ENCODE data around the gene SH3GL3. TPM values are rescaled to one million over a fixed set of nuclear protein-coding genes. Genes with fewer than 3 reads are reported as not detected.

SH3GL3 gene
- polyA plus RNA-seq, 2 donors: 3.3 to 8.3 TPM

DNA sequence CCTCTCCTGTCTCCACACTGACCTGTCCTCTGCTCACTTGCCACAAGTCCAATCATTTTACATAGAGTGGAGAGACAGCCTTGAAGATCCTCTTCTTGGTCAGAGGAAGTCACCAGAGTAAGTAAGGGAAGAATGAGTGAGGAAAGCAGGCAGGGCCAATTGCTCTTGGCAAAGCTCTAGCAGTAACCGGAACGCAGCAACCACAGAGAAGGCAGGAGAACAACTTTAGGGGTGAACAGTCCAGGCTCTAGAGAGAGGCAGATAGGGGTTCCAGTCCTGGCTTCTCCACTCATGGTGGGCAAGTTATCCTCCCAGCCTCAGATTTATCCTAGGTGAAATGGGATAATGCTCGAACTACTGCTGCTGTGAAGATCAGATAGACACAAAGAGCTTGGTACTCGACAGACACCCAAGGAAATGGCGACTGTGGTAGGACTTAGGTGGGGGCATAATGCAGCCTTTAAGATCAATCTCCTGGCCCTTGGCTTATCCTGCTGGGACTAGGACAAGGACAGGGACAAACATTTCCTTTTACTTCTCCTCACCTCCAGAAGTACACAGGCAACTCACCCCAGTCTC is 205.6 kb downstream of the SH3GL3 start:
- no peaks in the 10 kb centered on the region for H3K36me3 ChIP-seq (ENCODE audit: control insufficient read depth in 2 of 2, insufficient read depth in 2 of 2, low read length in 1 of 2)
- WGBS, 2 donors: 86 to 89% methylated on average over 5 of the region's 5 CpGs
- peaks cover 0 to 7% of the 10 kb centered on the region in 2 donors for H3K4me1 ChIP-seq (ENCODE audit: control insufficient read depth in 2 of 2, insufficient read depth in 2 of 2, low read length in 1 of 2)
- H3K9me3 ChIP-seq (ENCODE audit: control insufficient read depth in 2 of 2, insufficient read depth in 1 of 2, low read depth in 1 of 2, low read length in 1 of 2): no peaks in the 10 kb centered on the region
- no peak overlapping the region for H3K4me3 ChIP-seq (ENCODE audit: low read depth in 1 of 2, low read length in 2 of 2)
- no peak overlapping the region for H3K27ac ChIP-seq (ENCODE audit: low read depth in 2 of 2, low read length in 1 of 2)
- H3K27me3 ChIP-seq (ENCODE audit: control insufficient read depth in 1 of 2, insufficient read depth in 2 of 2, low read length in 2 of 2): no peaks in the 10 kb centered on the region

DNA sequence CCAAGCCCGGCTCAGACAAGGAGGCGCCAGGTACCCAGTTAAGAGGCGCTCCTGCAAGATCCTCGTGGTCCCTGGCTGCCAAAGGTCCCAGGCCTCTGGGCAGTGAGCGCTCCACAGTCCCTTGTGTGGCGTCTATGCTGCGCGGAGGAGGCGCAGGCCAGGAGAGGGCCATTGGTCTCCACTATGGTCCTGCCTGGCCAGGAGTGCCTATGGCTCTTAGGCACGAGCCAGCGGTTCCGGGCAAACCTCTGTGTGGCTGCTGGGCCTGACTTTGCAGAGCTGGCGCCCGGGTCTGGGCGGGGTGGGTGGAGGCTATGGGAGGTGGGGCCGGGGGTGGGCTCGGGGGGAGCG is 206.1 kb downstream of the SH3GL3 start:
- 28 to 40% methylated on average over 14 to 18 of the region's 18 CpGs for WGBS, 2 donors
- no peak overlapping the region for H3K27ac ChIP-seq (ENCODE audit: low read depth in 2 of 2, low read length in 1 of 2)
- peaks cover 0 to 7% of the 10 kb centered on the region in 2 donors for H3K4me1 ChIP-seq (ENCODE audit: control insufficient read depth in 2 of 2, insufficient read depth in 2 of 2, low read length in 1 of 2)
- no peaks in the 10 kb centered on the region for H3K27me3 ChIP-seq (ENCODE audit: control insufficient read depth in 1 of 2, insufficient read depth in 2 of 2, low read length in 2 of 2)
- H3K36me3 ChIP-seq (ENCODE audit: control insufficient read depth in 2 of 2, insufficient read depth in 2 of 2, low read length in 1 of 2): no peaks in the 10 kb centered on the region
- peak overlapping the region in 1 of 2 donors; percentile 36 for H3K4me3 ChIP-seq (ENCODE audit: low read depth in 1 of 2, low read length in 2 of 2)
- H3K9me3 ChIP-seq (ENCODE audit: control insufficient read depth in 2 of 2, insufficient read depth in 1 of 2, low read depth in 1 of 2, low read length in 1 of 2): no peaks in the 10 kb centered on the region

DNA sequence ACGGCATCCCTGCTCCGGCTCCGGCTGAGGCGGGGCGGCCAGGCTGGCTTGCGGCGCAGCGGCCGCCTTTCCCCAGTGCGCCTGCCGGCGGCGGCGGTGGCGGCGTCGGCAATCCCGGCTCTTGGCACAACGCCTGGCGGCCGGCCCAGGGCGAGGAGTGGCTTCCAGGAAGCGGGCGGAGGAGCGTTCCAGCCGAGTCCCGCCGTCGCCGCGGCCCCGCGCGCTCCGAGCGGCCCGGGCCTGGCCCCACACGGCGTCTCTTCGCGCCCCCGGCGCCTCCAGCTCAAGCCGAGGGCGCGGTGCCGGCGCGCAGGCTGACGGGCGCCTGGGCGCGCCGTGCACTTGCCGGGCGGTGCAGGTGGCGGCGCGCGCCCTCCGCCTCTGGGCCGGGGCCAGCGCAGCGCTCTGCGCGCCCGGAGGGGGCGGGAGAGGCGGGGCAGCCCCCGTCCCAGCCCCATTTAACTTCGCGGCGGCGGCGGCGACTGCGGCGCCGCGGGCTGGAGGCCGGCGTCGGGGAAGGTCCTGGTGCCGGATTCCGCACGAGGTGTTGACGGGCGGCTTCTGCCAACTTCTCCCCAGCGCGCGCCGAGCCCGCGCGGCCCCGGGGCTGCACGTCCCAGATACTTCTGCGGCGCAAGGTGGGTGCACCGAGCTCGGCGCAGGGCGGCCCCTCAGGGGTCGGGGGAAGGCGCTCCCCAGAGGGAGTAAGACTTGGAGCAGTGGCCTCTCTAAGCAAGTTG is 206.7 kb downstream of the SH3GL3 start, which contains the start of gene ADAMTSL3:
Gene ADAMTSL3 (plus strand): TSS at position 485 of the 740 bp plus-strand sequence. CDS start 1,639 bp downstream, outside the sequence.
- 2 to 4% methylated on average over 88 to 105 of the region's 105 CpGs for WGBS, 2 donors
- Histone ChIP-seq H3K4me1 (ENCODE audit: control insufficient read depth in 2 of 2, insufficient read depth in 2 of 2, low read length in 1 of 2) (peaks cover 0 to 7% of the 10 kb centered on the region in 2 donors), H3K27ac (ENCODE audit: low read depth in 2 of 2, low read length in 1 of 2) (peak within 1 kb of the TSS in 1 of 2 donors; percentile 6), H3K27me3 (ENCODE audit: control insufficient read depth in 1 of 2, insufficient read depth in 2 of 2, low read length in 2 of 2) (no peaks in the 10 kb centered on the region), H3K4me3 (ENCODE audit: low read depth in 1 of 2, low read length in 2 of 2) (peak within 1 kb of the TSS; percentile 32 to 36), H3K9me3 (ENCODE audit: control insufficient read depth in 2 of 2, insufficient read depth in 1 of 2, low read depth in 1 of 2, low read length in 1 of 2) (no peaks in the 10 kb centered on the region), H3K36me3 (ENCODE audit: control insufficient read depth in 2 of 2, insufficient read depth in 2 of 2, low read length in 1 of 2) (no peaks in the 10 kb centered on the region)

- peak overlapping the region; percentile 32 to 36 for H3K4me3 ChIP-seq (ENCODE audit: low read depth in 1 of 2, low read length in 2 of 2)
Measured at GRCh38 chr15:83654379-83655236, 207.5 kb downstream of the SH3GL3 start.

GRCh38 chr15:83655237-83655616 is 208.1 kb downstream of the SH3GL3 start:
- Histone ChIP-seq H3K4me1 (ENCODE audit: control insufficient read depth in 2 of 2, insufficient read depth in 2 of 2, low read length in 1 of 2) (peaks cover 0 to 7% of the 10 kb centered on the region in 2 donors), H3K27ac (ENCODE audit: low read depth in 2 of 2, low read length in 1 of 2) (no peak overlapping the region), H3K27me3 (ENCODE audit: control insufficient read depth in 1 of 2, insufficient read depth in 2 of 2, low read length in 2 of 2) (no peaks in the 10 kb centered on the region), H3K4me3 (ENCODE audit: low read depth in 1 of 2, low read length in 2 of 2) (no peak overlapping the region), H3K36me3 (ENCODE audit: control insufficient read depth in 2 of 2, insufficient read depth in 2 of 2, low read length in 1 of 2) (no peaks in the 10 kb centered on the region), H3K9me3 (ENCODE audit: control insufficient read depth in 2 of 2, insufficient read depth in 1 of 2, low read depth in 1 of 2, low read length in 1 of 2) (no peaks in the 10 kb centered on the region)
- WGBS, 2 donors: 71% methylated on average over 8 of the region's 8 CpGs

More at GRCh38 chr15:83654379-83655236, 207.5 kb downstream of the SH3GL3 start:
- 11 to 15% methylated on average over 62 to 67 of the region's 67 CpGs for WGBS, 2 donors
- no peaks in the 10 kb centered on the region for H3K36me3 ChIP-seq (ENCODE audit: control insufficient read depth in 2 of 2, insufficient read depth in 2 of 2, low read length in 1 of 2)
- H3K9me3 ChIP-seq (ENCODE audit: control insufficient read depth in 2 of 2, insufficient read depth in 1 of 2, low read depth in 1 of 2, low read length in 1 of 2): no peaks in the 10 kb centered on the region
- peaks cover 0 to 7% of the 10 kb centered on the region in 2 donors for H3K4me1 ChIP-seq (ENCODE audit: control insufficient read depth in 2 of 2, insufficient read depth in 2 of 2, low read length in 1 of 2)
- no peak overlapping the region for H3K27ac ChIP-seq (ENCODE audit: low read depth in 2 of 2, low read length in 1 of 2)
- H3K27me3 ChIP-seq (ENCODE audit: control insufficient read depth in 1 of 2, insufficient read depth in 2 of 2, low read length in 2 of 2): no peaks in the 10 kb centered on the region

- H3K4me3 ChIP-seq (ENCODE audit: low read depth in 1 of 2, low read length in 2 of 2): no peak overlapping the region
- WGBS, 2 donors: 81 to 89% methylated on average over 5 of the region's 5 CpGs
- no peak overlapping the region for H3K27ac ChIP-seq (ENCODE audit: low read depth in 2 of 2, low read length in 1 of 2)
- no peaks in the 10 kb centered on the region for H3K9me3 ChIP-seq (ENCODE audit: control insufficient read depth in 2 of 2, insufficient read depth in 1 of 2, low read depth in 1 of 2, low read length in 1 of 2)
- no peaks in the 10 kb centered on the region for H3K36me3 ChIP-seq (ENCODE audit: control insufficient read depth in 2 of 2, insufficient read depth in 2 of 2, low read length in 1 of 2)
- H3K4me1 ChIP-seq (ENCODE audit: control insufficient read depth in 2 of 2, insufficient read depth in 2 of 2, low read length in 1 of 2): peaks cover 0 to 7% of the 10 kb centered on the region in 2 donors
- H3K27me3 ChIP-seq (ENCODE audit: control insufficient read depth in 1 of 2, insufficient read depth in 2 of 2, low read length in 2 of 2): no peaks in the 10 kb centered on the region
Measured at GRCh38 chr15:83656192-83656591, 209.1 kb downstream of the SH3GL3 start.

GRCh38 chr15:83656943-83657528 is 209.9 kb downstream of the SH3GL3 start:
- Histone ChIP-seq H3K27me3 (ENCODE audit: control insufficient read depth in 1 of 2, insufficient read depth in 2 of 2, low read length in 2 of 2) (no peaks in the 10 kb centered on the region), H3K9me3 (ENCODE audit: control insufficient read depth in 2 of 2, insufficient read depth in 1 of 2, low read depth in 1 of 2, low read length in 1 of 2) (no peaks in the 10 kb centered on the region), H3K4me3 (ENCODE audit: low read depth in 1 of 2, low read length in 2 of 2) (no peak overlapping the region), H3K36me3 (ENCODE audit: control insufficient read depth in 2 of 2, insufficient read depth in 2 of 2, low read length in 1 of 2) (no peaks in the 10 kb centered on the region), H3K4me1 (ENCODE audit: control insufficient read depth in 2 of 2, insufficient read depth in 2 of 2, low read length in 1 of 2) (peaks cover 0 to 7% of the 10 kb centered on the region in 2 donors), H3K27ac (ENCODE audit: low read depth in 2 of 2, low read length in 1 of 2) (no peak overlapping the region)
- WGBS, 2 donors: 83 to 90% methylated on average over 10 of the region's 10 CpGs

- no peak overlapping the region for H3K27ac ChIP-seq (ENCODE audit: low read depth in 2 of 2, low read length in 1 of 2)
- no peaks in the 10 kb centered on the region for H3K27me3 ChIP-seq (ENCODE audit: control insufficient read depth in 1 of 2, insufficient read depth in 2 of 2, low read length in 2 of 2)
- H3K4me3 ChIP-seq (ENCODE audit: low read depth in 1 of 2, low read length in 2 of 2): no peak overlapping the region
- no peaks in the 10 kb centered on the region for H3K9me3 ChIP-seq (ENCODE audit: control insufficient read depth in 2 of 2, insufficient read depth in 1 of 2, low read depth in 1 of 2, low read length in 1 of 2)
- no peaks in the 10 kb centered on the region for H3K36me3 ChIP-seq (ENCODE audit: control insufficient read depth in 2 of 2, insufficient read depth in 2 of 2, low read length in 1 of 2)
- 84 to 88% methylated on average over 4 of the region's 4 CpGs for WGBS, 2 donors
- peaks cover 0 to 7% of the 10 kb centered on the region in 2 donors for H3K4me1 ChIP-seq (ENCODE audit: control insufficient read depth in 2 of 2, insufficient read depth in 2 of 2, low read length in 1 of 2)
Measured at GRCh38 chr15:83657549-83657948, 210.4 kb downstream of the SH3GL3 start.
